ENCODE measurements around the gene PMPCA. TPM values are rescaled to one million over a fixed set of nuclear protein-coding genes. Genes with fewer than 3 reads are reported as not detected.

The PMPCA gene
- total RNA-seq, 3 donors from 2014 or later (not counting 1 experiment from before 2014, with no cell fraction given) = 78.3 to 84.8 (median 79.3) TPM

- no peaks in the 10 kb centered on the region for H3K27me3 Mint-ChIP-seq (ENCODE audit: low read depth in 2 of 2)
- H3K4me1 Mint-ChIP-seq = peaks cover 0 to 2% of the 10 kb centered on the region in 2 donors
- ATAC-seq (no peak), DNase-seq (no peak)
- intact Hi-C loops (cut with micrococcal nuclease) = loop anchor here (10.0 kb wide), 1 partner anchor 53 kb away; no protein-coding TSS in a partner anchor
- no peaks in the 10 kb centered on the region for H3K27me3 ChIP-seq (ENCODE audit: control insufficient read depth, insufficient read depth, low read length)
- no peaks in the 10 kb centered on the region for H3K36me3 ChIP-seq (ENCODE audit: control insufficient read depth, insufficient read depth, low read length)
- no peak for TF ChIP-seq CTCF (IDR thresholded peaks at IDR 0.05)
- peaks cover 34% of the 10 kb centered on the region for H3K4me1 ChIP-seq (ENCODE audit: control insufficient read depth, insufficient read depth, low read length)
- 93% methylated on average over 45 of the region's 45 CpGs for WGBS (ENCODE audit: insufficient coverage)
- no peak overlapping the region for H3K27ac ChIP-seq (ENCODE audit: low read length)
- no peaks in the 10 kb centered on the region for H3K36me3 Mint-ChIP-seq
- H3K4me3 ChIP-seq (ENCODE audit: low read length) = no peak overlapping the region
- H3K9me3 Mint-ChIP-seq = no peaks in the 10 kb centered on the region
- H3K27ac Mint-ChIP-seq = no peak overlapping the region
- no peak overlapping the region for H3K4me3 Mint-ChIP-seq
- H3K9me3 ChIP-seq (ENCODE audit: control insufficient read depth, insufficient read depth, low read length) = no peaks in the 10 kb centered on the region
Observed at GRCh38 chr9:136367296-136368145, 42.9 kb upstream of the PMPCA start.

- H3K9me3 ChIP-seq (ENCODE audit: control insufficient read depth, insufficient read depth, low read length) = no peaks in the 10 kb centered on the region
- Mint-ChIP-seq H3K27ac (no peak overlapping the region), H3K9me3 (no peaks in the 10 kb centered on the region), H3K36me3 (no peaks in the 10 kb centered on the region), H3K4me3 (no peak overlapping the region), H3K4me1 (no peaks in the 10 kb centered on the region), H3K27me3 (ENCODE audit: low read depth in 2 of 2) (no peaks in the 10 kb centered on the region)
- 88% methylated on average over 18 of the region's 18 CpGs for WGBS (ENCODE audit: insufficient coverage)
- H3K4me1 ChIP-seq (ENCODE audit: control insufficient read depth, insufficient read depth, low read length) = peaks cover 34% of the 10 kb centered on the region
- no peak overlapping the region for H3K4me3 ChIP-seq (ENCODE audit: low read length)
- no peak overlapping the region for H3K27ac ChIP-seq (ENCODE audit: low read length)
- intact Hi-C loops (cut with micrococcal nuclease) = loop anchor here (10.0 kb wide), 1 partner anchor 53 kb away; no protein-coding TSS in a partner anchor
- no peak for ATAC-seq
- TF ChIP-seq CTCF (IDR thresholded peaks at IDR 0.05) = no peak
- no peak for DNase-seq
- no peaks in the 10 kb centered on the region for H3K36me3 ChIP-seq (ENCODE audit: control insufficient read depth, insufficient read depth, low read length)
- peaks cover 3% of the 10 kb centered on the region for H3K27me3 ChIP-seq (ENCODE audit: control insufficient read depth, insufficient read depth, low read length)
Observed at GRCh38 chr9:136368190-136368589, 42.3 kb upstream of the PMPCA start.

GRCh38 chr9:136370037-136370436 lies 40.4 kb upstream of the PMPCA start:
- H3K27me3 ChIP-seq (ENCODE audit: control insufficient read depth, insufficient read depth, low read length) = peaks cover 3% of the 10 kb centered on the region
- intact Hi-C loops (cut with micrococcal nuclease) = no loop called here
- no peaks in the 10 kb centered on the region for H3K9me3 ChIP-seq (ENCODE audit: control insufficient read depth, insufficient read depth, low read length)
- WGBS (ENCODE audit: insufficient coverage) = 96% methylated on average over 19 of the region's 19 CpGs
- H3K4me3 ChIP-seq (ENCODE audit: low read length) = no peak overlapping the region
- DNase-seq (no peak), ATAC-seq (no peak)
- H3K27me3 Mint-ChIP-seq (ENCODE audit: low read depth in 2 of 2) = no peaks in the 10 kb centered on the region
- no peaks in the 10 kb centered on the region for H3K4me1 Mint-ChIP-seq
- H3K36me3 Mint-ChIP-seq = no peaks in the 10 kb centered on the region
- H3K27ac ChIP-seq (ENCODE audit: low read length) = no peak overlapping the region
- no peak overlapping the region for H3K4me3 Mint-ChIP-seq
- TF ChIP-seq CTCF (IDR thresholded peaks at IDR 0.05) = no peak
- H3K36me3 ChIP-seq (ENCODE audit: control insufficient read depth, insufficient read depth, low read length) = no peaks in the 10 kb centered on the region
- no peaks in the 10 kb centered on the region for H3K9me3 Mint-ChIP-seq
- peaks cover 29% of the 10 kb centered on the region for H3K4me1 ChIP-seq (ENCODE audit: control insufficient read depth, insufficient read depth, low read length)
- H3K27ac Mint-ChIP-seq = no peak overlapping the region

Measured in natural killer cell (primary cell).